Erythroblast (primary cell): Measurements from ENCODE around the gene PLPP4.

Experiments used
- GATA1 ChIP-seq: IDR thresholded peaks from 2 replicates; pipeline ENCODE4 v1.6.1; 2011; ENCODE audit warnings: low read depth, mild to moderate bottlenecking, control low read depth, low read length, moderate library complexity
- POLR2A ChIP-seq: IDR thresholded peaks from 2 replicates; pipeline ENCODE4 v1.6.1; 2011; ENCODE audit warnings: mild to moderate bottlenecking, low read length

DNA sequence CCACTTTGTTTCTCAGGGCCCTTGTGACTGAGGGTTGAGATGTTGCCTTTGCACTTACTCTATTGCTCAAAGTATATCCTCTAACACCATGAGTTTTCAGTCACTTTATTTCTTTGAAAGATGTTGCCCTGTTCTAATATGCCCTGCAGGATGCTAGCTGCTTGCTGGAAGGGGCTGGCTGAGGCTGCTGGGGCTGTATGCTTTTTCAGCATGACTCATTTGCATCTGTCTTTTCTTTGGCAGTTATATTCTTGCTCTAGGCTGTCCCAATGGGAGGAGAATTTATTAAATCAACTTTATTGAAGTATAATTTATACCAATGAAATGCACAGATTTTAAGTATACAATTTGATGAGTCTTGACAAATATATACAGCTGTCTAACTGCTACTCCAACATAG, 157.7 kb downstream of the PLPP4 start:
- TF ChIP-seq POLR2A (no peak), GATA1 (no peak)
